ENCODE results near the gene EFCAB6.

EFCAB6 gene

GRCh38 chr22:43531651-43532050 lies 280.5 kb downstream of the EFCAB6 start:
- Histone ChIP-seq H3K36me3 (ENCODE audit: low read depth) (no peaks in the 10 kb centered on the region), H3K4me1 (ENCODE audit: insufficient read depth, poor library complexity, severe bottlenecking) (peaks cover 28% of the 10 kb centered on the region), H3K27ac (ENCODE audit: poor library complexity, severe bottlenecking) (no peak overlapping the region), H3K9me3 (ENCODE audit: severe bottlenecking) (no peaks in the 10 kb centered on the region), H3K27me3 (ENCODE audit: insufficient read depth, poor library complexity, severe bottlenecking) (no peaks in the 10 kb centered on the region), H3K4me3 (ENCODE audit: severe bottlenecking) (no peak overlapping the region)
- TF ChIP-seq CTCF (IDR thresholded peaks at IDR 0.05; ENCODE audit: poor library complexity, severe bottlenecking), result no peak
- no peak for ATAC-seq (ENCODE audit: low read depth)
- DNase-seq (ENCODE audit: low spot score), result no peak

GRCh38 chr22:43530349-43531201 lies 281.5 kb downstream of the EFCAB6 start:
- H3K27ac ChIP-seq (ENCODE audit: poor library complexity, severe bottlenecking), result peak overlapping the region; percentile 18
- no peak for DNase-seq (ENCODE audit: low spot score)
- ATAC-seq (ENCODE audit: low read depth), result no peak

GRCh38 chr22:43529934-43530333 lies 282.2 kb downstream of the EFCAB6 start:
- ATAC-seq (ENCODE audit: low read depth), result peak; percentile 51
- no peak for TF ChIP-seq CTCF (IDR thresholded peaks at IDR 0.05; ENCODE audit: poor library complexity, severe bottlenecking)
- no peaks in the 10 kb centered on the region for H3K9me3 ChIP-seq (ENCODE audit: severe bottlenecking)

More at GRCh38 chr22:43530349-43531201, 281.5 kb downstream of the EFCAB6 start:
- H3K4me1 ChIP-seq (ENCODE audit: insufficient read depth, poor library complexity, severe bottlenecking), result peaks cover 22% of the 10 kb centered on the region
- no peaks in the 10 kb centered on the region for H3K36me3 ChIP-seq (ENCODE audit: low read depth)
- no peaks in the 10 kb centered on the region for H3K9me3 ChIP-seq (ENCODE audit: severe bottlenecking)
- no peak for TF ChIP-seq CTCF (IDR thresholded peaks at IDR 0.05; ENCODE audit: poor library complexity, severe bottlenecking)
- H3K27me3 ChIP-seq (ENCODE audit: insufficient read depth, poor library complexity, severe bottlenecking), result no peaks in the 10 kb centered on the region
- no peak overlapping the region for H3K4me3 ChIP-seq (ENCODE audit: severe bottlenecking)

GRCh38 chr22:43529461-43529860 lies 282.6 kb downstream of the EFCAB6 start:
- no peaks in the 10 kb centered on the region for H3K9me3 ChIP-seq (ENCODE audit: severe bottlenecking)
- no peak for ATAC-seq (ENCODE audit: low read depth)
- H3K4me1 ChIP-seq (ENCODE audit: insufficient read depth, poor library complexity, severe bottlenecking), result peaks cover 18% of the 10 kb centered on the region
- H3K27ac ChIP-seq (ENCODE audit: poor library complexity, severe bottlenecking), result no peak overlapping the region
- no peak overlapping the region for H3K4me3 ChIP-seq (ENCODE audit: severe bottlenecking)
- H3K27me3 ChIP-seq (ENCODE audit: insufficient read depth, poor library complexity, severe bottlenecking), result no peaks in the 10 kb centered on the region
- no peak for TF ChIP-seq CTCF (IDR thresholded peaks at IDR 0.05; ENCODE audit: poor library complexity, severe bottlenecking)
- H3K36me3 ChIP-seq (ENCODE audit: low read depth), result no peaks in the 10 kb centered on the region
- DNase-seq (ENCODE audit: low spot score), result no peak

More at GRCh38 chr22:43529934-43530333, 282.2 kb downstream of the EFCAB6 start:
- Histone ChIP-seq H3K27me3 (ENCODE audit: insufficient read depth, poor library complexity, severe bottlenecking) (no peaks in the 10 kb centered on the region), H3K36me3 (ENCODE audit: low read depth) (no peaks in the 10 kb centered on the region), H3K4me1 (ENCODE audit: insufficient read depth, poor library complexity, severe bottlenecking) (peaks cover 18% of the 10 kb centered on the region), H3K4me3 (ENCODE audit: severe bottlenecking) (no peak overlapping the region), H3K27ac (ENCODE audit: poor library complexity, severe bottlenecking) (peak overlapping the region; percentile 18)
- no peak for DNase-seq (ENCODE audit: low spot score)
